MM.1S (cell line): ENCODE results near the gene MAPKAP1.

ENCODE experiments used
- DNase-seq: peaks from one replicate; pipeline ENCODE4 v3.0.0-alpha.2; 2015
- H2AFZ ChIP-seq: fragments of 300-600 bp; sonication (generic); 2 replicates; pipeline ENCODE4 v1.6.0; 2016; ENCODE audit warnings: antibody characterized with exemption, low read length
- H3F3A ChIP-seq: fragments of 300-600 bp; sonication (generic); 2 replicates; pipeline ENCODE4 v1.6.1; 2016; ENCODE audit warnings: mild to moderate bottlenecking, antibody characterized with exemption, low read length, moderate library complexity, mixed read lengths; ENCODE audit not compliant: insufficient read depth
- H3K27ac ChIP-seq: fragments of 300-600 bp; sonication (generic); 2 replicates; pipeline ENCODE4 v1.5.1; 2016; ENCODE audit warnings: mild to moderate bottlenecking, low read length
- H3K27me3 ChIP-seq: fragments of 300-600 bp; sonication (generic); replicated peaks from 2 replicates; pipeline ENCODE4 v1.6.0; 2016; ENCODE audit warnings: low read length; ENCODE audit not compliant: insufficient read depth
- H3K36me3 ChIP-seq: fragments of 300-600 bp; sonication (generic); replicated peaks from 2 replicates; pipeline ENCODE4 v1.6.1; 2016; ENCODE audit warnings: mild to moderate bottlenecking, low read length, mixed read lengths; ENCODE audit not compliant: insufficient read depth
- H3K4me1 ChIP-seq: fragments of 300-600 bp; sonication (generic); 2 replicates; pipeline ENCODE4 v1.6.1; 2016; ENCODE audit warnings: low read length, mixed read lengths
- H3K4me2 ChIP-seq: fragments of 300-600 bp; sonication (generic); 2 replicates; pipeline ENCODE4 v1.6.0; 2016; ENCODE audit warnings: low read depth, low read length
- H3K4me3 ChIP-seq: fragments of 300-600 bp; sonication (generic); 2 replicates; pipeline ENCODE4 v1.5.1; 2016; ENCODE audit warnings: low read length, mixed read lengths
- H3K79me2 ChIP-seq: fragments of 300-600 bp; sonication (generic); 2 replicates; pipeline ENCODE4 v1.6.1; 2016; ENCODE audit warnings: mixed run types, low read length, mixed read lengths
- H3K9ac ChIP-seq: fragments of 300-600 bp; sonication (generic); 2 replicates; pipeline ENCODE4 v1.6.1; 2016; ENCODE audit warnings: low read length, mixed read lengths
- H3K9me2 ChIP-seq: fragments of 300-600 bp; sonication (generic); replicated peaks from 2 replicates; pipeline ENCODE4 v1.6.1; 2016; ENCODE audit warnings: mild to moderate bottlenecking, low read length, mixed read lengths; ENCODE audit not compliant: insufficient read depth
- H3K9me3 ChIP-seq: fragments of 300-600 bp; sonication (generic); replicated peaks from 2 replicates; pipeline ENCODE4 v1.6.1; 2016; ENCODE audit warnings: mild to moderate bottlenecking, low read length, mixed read lengths; ENCODE audit not compliant: insufficient read depth
- H4K20me1 ChIP-seq: fragments of 300-600 bp; sonication (generic); 2 replicates; pipeline ENCODE4 v1.6.1; 2016; ENCODE audit warnings: mild to moderate bottlenecking, low read length, moderate library complexity, mixed read lengths; ENCODE audit not compliant: insufficient read depth
- EZH2 ChIP-seq: fragments of 300-600 bp; sonication (generic); optimal IDR thresholded peaks from 2 replicates; pipeline ENCODE3; 2017; ENCODE audit warnings: low read depth, mild to moderate bottlenecking, antibody characterized with exemption, low read length, mixed read lengths
- EZH2phosphoT487 ChIP-seq: fragments of 300-600 bp; sonication (generic); IDR thresholded peaks from 2 replicates; pipeline ENCODE4 v1.6.1; 2018; ENCODE audit warnings: antibody characterized with exemption, low read length
- TF ChIP-seq, protein P1 (sequence below): fragments of 300-600 bp; sonication (generic); IDR thresholded peaks from 2 replicates; pipeline ENCODE4 v1.5.1; 2016; ENCODE audit warnings: antibody characterized with exemption, low read length, mixed read lengths

MAPKAP1 gene

DNA sequence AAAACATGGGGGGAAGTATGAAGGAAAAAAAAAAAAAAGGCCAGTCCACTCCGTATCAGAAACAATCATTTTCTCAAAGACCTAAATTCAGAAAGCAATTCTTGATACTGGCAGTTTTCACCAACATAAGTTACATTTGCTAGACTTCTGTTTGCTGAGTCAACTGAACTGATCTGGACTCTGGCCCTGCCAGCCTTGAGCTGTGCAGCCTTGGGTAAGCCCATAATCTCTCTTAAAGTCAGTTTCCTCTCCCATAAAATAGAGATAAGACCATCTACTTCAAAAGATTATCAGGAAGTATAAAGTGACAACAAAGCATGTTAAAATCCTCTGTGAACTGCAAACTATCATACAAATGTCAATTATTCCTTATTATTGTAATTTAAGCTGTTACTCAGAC is 106.8 kb downstream of the MAPKAP1 start:
- no peak overlapping the region for H2AFZ ChIP-seq
- no peaks in the 10 kb centered on the region for H3F3A ChIP-seq
- no peaks in the 10 kb centered on the region for H3K36me3 ChIP-seq
- H3K27ac ChIP-seq: no peak overlapping the region
- H3K4me3 ChIP-seq: no peak overlapping the region
- no peak overlapping the region for H3K4me2 ChIP-seq
- TF ChIP-seq, protein P1, sequence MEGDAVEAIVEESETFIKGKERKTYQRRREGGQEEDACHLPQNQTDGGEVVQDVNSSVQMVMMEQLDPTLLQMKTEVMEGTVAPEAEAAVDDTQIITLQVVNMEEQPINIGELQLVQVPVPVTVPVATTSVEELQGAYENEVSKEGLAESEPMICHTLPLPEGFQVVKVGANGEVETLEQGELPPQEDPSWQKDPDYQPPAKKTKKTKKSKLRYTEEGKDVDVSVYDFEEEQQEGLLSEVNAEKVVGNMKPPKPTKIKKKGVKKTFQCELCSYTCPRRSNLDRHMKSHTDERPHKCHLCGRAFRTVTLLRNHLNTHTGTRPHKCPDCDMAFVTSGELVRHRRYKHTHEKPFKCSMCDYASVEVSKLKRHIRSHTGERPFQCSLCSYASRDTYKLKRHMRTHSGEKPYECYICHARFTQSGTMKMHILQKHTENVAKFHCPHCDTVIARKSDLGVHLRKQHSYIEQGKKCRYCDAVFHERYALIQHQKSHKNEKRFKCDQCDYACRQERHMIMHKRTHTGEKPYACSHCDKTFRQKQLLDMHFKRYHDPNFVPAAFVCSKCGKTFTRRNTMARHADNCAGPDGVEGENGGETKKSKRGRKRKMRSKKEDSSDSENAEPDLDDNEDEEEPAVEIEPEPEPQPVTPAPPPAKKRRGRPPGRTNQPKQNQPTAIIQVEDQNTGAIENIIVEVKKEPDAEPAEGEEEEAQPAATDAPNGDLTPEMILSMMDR: no peak
- TF ChIP-seq EZH2: no peak
- no peak for TF ChIP-seq EZH2phosphoT487
- H3K79me2 ChIP-seq: no peaks in the 10 kb centered on the region
- H3K27me3 ChIP-seq: no peaks in the 10 kb centered on the region
- H3K9me3 ChIP-seq: no peaks in the 10 kb centered on the region
- no peak overlapping the region for H3K9ac ChIP-seq
- no peaks in the 10 kb centered on the region for H3K4me1 ChIP-seq
- no peaks in the 10 kb centered on the region for H4K20me1 ChIP-seq
- no peaks in the 10 kb centered on the region for H3K9me2 ChIP-seq
- no peak for DNase-seq

- no peak for DNase-seq
- H3K4me1 ChIP-seq: no peaks in the 10 kb centered on the region
- H4K20me1 ChIP-seq: no peaks in the 10 kb centered on the region; the same call in 1 of the 2 replicates
- TF ChIP-seq EZH2phosphoT487 (no peak), EZH2 (no peak)
- TF ChIP-seq, protein P1: no peak
- peaks cover 11% of the 10 kb centered on the region; the same call in 1 of the 2 replicates for H3K79me2 ChIP-seq
- H2AFZ ChIP-seq: no peak overlapping the region
- H3F3A ChIP-seq: no peaks in the 10 kb centered on the region
- H3K9me3 ChIP-seq: no peaks in the 10 kb centered on the region
- no peaks in the 10 kb centered on the region for H3K27me3 ChIP-seq
- no peak overlapping the region for H3K4me2 ChIP-seq
- no peak overlapping the region for H3K4me3 ChIP-seq
- no peak overlapping the region for H3K27ac ChIP-seq
- H3K36me3 ChIP-seq: no peaks in the 10 kb centered on the region
- H3K9me2 ChIP-seq: no peaks in the 10 kb centered on the region
- H3K9ac ChIP-seq: no peak overlapping the region
Measured at GRCh38 chr9:125594223-125594610, 112.8 kb downstream of the MAPKAP1 start.

DNA sequence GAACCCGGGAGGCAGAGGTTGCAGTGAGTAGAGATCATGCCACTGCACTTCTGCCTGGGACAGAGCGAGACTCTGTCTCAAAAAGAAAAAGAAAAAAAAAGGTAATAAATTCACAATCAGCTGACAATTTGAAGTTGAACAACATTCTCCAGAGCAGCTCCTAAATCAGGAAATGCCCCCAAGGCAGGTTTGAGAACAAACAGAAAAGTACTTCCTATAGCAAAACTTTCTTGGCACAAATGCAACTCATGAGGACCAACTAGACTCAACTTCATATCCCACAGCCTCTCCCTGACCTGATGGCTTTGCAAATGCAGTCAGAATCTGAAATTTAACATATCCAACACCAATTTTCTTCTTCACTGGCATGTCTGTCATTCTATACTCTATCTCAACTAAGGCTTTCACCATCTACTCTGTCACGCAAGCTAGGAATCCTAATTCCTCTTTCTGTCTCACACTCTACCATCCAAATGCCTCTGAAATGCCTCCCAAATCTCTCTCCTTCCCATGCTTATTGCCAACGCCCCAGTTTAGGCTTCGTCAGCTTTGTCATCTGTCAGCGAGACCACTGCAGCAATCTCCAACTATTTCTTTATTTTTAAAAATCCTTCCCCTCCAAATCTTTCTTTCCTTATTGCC is 113.3 kb downstream of the MAPKAP1 start:
- Histone ChIP-seq H3K4me2 (no peak overlapping the region), H4K20me1 (no peaks in the 10 kb centered on the region; the same call in 1 of the 2 replicates), H3K4me1 (no peaks in the 10 kb centered on the region), H3K27me3 (no peaks in the 10 kb centered on the region), H3K9me2 (no peaks in the 10 kb centered on the region), H3K36me3 (no peaks in the 10 kb centered on the region), H3F3A (no peaks in the 10 kb centered on the region), H3K9me3 (no peaks in the 10 kb centered on the region), H3K9ac (no peak overlapping the region), H3K79me2 (peaks cover 11% of the 10 kb centered on the region; the same call in 1 of the 2 replicates), H2AFZ (no peak overlapping the region), H3K27ac (no peak overlapping the region), H3K4me3 (no peak overlapping the region)
- TF ChIP-seq EZH2 (no peak), EZH2phosphoT487 (no peak)
- TF ChIP-seq, protein P1: no peak
- no peak for DNase-seq
